HG03342 (cell line): Measurements from ENCODE around the gene ZNF841.
"Not testable (repeated sequence)": the region's sequence is repeated elsewhere in the genome, so short reads cannot be mapped to it uniquely, and the experiment has no call there.

Experiments used
- ATAC-seq: cut with Tn5 transposase; IDR thresholded peaks from one replicate; pipeline ENCODE4 v1.9.1; 2021; ENCODE audit warnings: mild to moderate bottlenecking, moderate library complexity; ENCODE audit not compliant: unreplicated experiment

Gene ZNF841

DNA sequence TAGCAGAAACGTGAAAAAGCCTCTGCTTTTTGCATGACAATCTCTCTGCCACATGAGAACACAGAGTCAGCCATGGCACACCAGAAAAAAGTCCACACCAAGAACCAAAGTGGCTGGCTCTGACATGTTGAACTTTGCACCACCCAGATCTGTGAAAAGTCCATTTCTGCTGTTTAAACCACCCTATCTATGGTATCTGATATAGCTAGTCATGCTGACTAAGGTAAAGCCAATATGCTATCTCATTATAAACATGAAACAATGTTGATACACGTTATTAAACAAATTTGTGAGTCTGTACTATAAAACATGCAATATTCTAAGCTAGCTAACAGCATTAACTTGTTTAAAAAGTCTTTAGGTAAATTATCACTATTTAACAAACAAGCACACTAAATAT is 25.9 kb downstream of the ZNF841 start:
- ATAC-seq = no peak

DNA sequence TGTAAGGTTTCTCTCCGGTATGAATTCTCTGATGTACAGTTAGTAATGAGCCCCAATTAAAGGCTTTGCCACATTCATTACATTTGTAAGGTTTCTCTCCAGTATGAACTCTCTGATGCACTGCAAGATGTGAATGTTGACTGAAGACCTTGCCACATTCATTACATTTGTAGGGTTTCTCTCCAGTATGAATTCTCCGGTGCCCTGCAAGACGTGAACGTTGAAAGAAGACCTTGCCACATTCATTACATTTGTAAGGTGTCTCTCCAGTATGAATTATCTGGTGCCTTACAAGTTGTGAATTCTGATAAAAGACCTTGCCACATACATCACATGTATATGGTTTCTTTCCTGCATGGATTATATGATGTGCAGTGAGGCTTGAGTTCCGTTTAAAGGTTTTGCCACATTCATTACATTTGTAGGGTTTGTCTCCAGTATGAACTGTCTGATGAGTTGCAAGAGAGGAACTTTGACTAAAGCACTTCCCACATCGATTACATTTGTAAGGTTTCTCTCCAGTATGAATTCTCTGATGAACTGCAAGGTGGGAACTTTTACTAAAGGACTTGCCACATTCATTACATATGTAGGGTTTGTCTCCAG is 29.2 kb downstream of the ZNF841 start:
- no peak for ATAC-seq

DNA sequence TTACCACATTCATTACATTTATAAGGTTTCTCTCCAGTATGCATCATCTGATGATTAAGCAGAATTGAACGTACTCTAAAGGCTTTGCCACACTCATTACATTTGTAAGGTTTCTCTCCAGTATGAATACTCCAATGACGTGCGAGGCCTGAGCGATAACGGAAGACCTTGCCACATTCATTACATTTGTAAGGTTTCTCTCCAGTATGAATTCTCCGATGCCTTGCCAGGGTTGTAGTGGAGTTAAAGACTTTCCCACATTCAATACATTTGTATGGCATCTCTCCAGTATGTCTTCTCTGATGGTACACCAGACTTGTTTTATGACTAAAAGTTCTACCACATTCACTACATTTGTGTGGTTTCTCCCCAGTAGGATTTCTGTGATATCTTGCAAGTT is 30.2 kb downstream of the ZNF841 start:
- ATAC-seq = no peak

DNA sequence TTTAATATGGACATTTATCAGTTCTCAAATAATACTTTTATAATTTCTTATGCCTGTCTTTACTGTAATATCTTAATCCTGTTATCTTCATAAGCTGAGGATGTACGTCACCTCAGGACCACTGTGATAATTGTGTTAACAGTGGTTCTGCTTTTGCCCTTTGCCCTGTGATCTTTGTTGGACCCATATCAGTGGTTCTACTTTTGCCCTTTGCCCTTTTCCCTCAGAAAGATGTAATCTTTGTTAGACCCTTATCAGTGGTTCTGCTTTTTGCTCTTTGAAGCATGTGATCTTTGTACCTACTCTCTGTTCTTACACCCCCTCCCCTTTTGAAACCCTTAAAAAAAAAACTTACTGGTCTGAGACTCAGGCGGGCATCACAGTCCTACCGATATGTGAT is 39.1 kb downstream of the ZNF841 start:
- ATAC-seq = not testable (repeated sequence)

DNA sequence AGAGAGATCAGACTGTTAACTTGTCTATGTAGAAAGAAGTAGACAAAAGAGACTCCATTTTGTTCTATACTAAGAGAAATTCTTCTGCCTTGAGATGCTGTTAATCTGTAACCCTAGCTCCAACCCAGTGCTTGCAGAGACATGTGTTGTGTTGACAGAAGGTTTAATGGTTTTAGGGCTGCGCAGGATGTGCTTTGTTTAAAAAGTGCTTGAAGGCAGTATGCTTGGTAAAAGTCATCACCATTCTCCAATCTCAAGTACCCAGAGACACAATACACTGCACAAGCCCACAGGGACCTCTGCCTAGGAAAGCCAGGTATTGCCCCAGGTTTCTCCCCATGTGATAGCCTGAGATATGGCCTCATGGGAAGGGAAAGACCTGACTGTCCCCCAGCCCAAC is 43.8 kb downstream of the ZNF841 start:
- not testable (repeated sequence) for ATAC-seq

DNA sequence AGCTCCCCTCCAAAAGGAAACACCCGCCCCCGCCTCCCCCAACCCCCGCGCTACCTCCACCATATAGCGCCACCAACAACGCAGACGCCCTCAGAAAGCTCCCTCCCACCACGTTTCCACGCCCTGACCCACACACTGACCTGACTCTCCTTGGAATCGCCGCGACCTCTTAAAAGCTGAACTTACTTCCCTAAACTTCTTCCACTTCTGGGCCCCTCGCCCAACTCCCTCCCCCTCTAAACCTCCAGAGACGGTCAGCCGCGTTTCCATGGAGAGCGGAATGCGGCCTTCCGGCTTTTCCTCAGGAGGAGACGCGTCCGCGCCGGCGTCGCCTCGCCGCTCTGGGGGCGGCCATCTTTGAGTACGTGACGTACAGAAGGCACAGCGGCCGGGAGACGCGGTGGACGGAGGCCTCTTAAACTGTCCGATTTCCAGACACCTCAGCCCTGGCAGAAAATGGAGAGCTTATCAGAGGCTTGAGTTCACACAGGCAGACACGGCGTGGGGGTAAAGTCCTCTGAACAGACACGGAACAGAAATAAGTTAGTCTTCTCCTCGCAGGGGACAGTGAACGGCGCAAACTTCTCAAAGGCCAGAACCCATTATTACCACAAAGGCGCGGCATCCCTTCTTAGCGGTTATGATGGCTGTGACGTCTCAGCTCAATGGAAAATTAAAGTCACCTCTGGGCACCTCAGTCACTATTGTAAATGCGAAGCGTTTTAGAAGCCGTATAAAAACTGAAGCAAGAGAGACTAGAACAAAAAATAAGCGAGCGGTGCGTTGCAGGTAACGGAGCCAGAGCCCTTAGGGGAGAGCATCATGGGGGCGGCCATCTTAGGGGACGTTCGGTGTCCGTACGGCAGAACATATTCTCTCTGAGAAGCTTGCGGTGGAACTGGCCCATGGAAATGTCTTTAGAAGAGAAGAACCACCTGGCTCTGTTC is 46.7 kb downstream of the ZNF841 start, which contains the start of gene ZNF432:
Gene ZNF432, minus strand, starts transcription at position 284 of the 947 bp plus-strand sequence. CDS start 1,970 bp downstream, outside the sequence.
- ATAC-seq = peak; percentile 90

DNA sequence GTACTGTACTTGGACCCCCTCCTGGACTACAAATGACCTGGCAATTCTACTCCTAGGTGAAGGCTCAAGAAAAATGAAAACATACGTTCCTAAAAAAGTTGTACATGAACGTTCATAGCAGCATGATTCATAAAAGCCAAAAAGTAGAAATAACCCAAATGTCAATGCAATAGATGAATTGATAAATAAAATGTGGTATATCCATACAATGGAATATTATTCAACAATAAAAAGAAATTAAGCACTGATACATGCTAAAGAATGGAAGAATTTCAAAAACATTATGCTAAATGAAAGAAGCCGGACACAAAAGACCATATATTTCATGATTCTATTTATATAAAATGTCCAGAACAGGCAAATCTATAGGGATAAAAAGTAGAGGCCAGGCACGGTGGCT is 56.4 kb downstream of the ZNF841 start:
- no peak for ATAC-seq

DNA sequence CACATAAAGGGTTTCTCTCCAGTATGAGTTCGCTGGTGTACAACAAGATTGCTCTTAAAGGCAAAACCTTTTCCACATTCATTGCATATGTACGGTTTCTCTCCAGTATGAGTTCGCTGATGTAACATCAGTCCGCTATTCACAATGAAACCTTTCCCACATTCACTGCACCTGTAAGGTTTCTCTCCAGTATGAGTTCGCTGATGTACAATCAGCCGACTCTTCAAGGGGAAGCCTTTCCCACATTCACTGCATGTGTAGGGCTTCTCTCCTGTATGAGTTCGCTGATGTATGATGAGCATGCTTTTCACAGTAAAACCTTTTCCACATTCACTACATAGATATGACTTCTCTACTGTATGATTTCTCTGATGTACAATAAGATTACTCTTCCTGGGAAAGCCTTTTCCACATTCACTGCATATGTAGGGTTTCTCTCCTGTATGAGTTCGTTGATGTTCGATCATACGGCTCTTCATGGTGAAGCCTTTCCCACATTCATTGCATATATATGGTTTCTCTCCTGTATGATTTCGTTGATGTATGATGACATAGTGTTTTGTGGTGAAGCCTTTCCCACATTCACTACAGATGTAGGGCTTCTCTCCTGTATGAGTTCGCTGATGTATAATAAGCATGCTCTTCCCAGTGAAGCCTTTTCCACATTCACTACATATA is 61.4 kb downstream of the ZNF841 start:
- ATAC-seq = no peak

DNA sequence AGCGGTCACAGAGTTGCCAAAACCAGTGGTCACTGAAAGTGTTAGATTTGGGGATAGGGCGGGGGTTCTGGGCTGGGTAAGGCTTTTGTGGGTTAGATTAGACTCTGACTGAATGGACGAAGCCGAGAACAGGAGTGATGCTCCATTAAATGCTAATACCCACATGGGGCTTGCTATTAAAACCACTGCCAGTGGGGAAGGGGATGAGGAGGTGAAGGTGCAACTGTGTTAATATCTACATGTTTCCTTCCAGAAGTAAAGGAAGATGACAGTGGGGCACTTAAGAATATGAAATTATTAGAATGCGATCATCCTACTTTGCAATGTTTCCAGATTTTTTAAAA is 66.8 kb downstream of the ZNF841 start:
- ATAC-seq = peak; percentile 22

DNA sequence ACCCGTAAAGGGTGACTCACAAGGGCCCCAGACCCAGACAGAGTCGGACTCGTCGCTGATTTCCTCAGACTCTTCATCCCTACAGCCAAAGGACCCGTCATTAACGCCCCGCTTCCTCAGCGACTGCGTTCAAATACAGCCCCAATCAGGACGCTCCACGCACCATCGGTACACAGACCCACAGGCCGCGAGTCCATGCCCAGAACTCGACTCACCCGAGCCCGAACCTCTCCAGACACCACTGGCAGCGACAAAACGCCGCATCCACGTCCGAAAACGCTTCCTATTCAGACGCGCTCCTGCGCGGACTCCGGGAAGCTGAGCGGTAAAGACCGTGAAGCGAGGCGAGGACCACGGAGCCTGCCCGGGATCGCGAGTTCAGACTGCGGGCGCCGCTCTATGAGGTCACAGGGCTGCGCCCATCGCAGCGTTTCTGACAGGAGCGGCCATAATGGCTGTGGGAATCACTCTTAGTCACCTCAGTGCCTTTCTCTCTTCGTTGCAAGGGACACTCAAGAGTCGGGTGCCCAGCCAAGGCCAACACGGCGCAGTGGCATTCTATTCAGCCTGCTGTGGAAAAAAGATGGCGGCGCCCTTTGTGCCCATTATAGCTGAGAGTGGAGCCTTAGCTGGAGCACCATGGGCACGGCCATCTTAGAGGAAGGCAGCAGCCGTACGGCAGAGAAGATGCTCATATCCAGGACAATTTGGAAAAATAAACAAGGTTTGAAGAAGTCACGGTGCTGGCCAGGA is 67.4 kb downstream of the ZNF841 start, which contains the start of gene ZNF614:
Gene ZNF614, minus strand, starts transcription at position 353 of the 753 bp plus-strand sequence. CDS start 2,634 bp downstream, outside the sequence.
- ATAC-seq = peak; percentile 78

DNA sequence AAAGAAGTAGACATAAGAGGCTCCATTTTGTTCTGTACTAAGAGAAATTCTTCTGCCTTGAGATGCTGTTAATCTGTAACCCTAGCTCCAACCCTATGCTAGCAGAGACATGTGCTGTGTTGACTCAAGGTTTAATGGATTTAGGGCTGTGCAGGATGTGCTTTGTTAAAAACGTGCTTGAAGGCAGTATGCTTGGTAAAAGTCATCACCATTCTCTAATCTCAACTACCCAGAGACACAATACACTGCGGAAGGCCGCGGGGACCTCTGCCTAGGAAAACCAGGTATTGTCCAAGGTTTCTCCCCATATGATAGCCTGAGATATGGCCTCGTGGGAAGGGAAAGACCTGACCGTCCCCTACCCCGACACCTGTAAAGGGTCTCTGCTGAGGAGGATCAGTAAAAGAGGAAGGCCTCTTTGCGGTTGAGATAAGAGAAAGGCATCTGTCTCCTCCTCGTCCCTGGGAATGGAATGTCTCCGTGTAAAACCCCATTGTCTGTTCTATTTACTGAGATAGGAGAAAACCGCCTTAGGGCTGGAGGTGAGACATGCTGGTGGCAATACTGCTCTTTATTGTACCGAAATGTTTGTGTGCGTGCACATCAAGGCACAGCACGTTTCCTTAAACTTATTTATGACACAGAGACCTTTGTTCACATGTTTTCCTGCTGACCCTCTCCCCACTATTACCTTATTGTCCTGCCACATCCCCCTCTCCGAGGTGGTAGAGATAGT is 69.1 kb downstream of the ZNF841 start:
- not testable (repeated sequence) for ATAC-seq

DNA sequence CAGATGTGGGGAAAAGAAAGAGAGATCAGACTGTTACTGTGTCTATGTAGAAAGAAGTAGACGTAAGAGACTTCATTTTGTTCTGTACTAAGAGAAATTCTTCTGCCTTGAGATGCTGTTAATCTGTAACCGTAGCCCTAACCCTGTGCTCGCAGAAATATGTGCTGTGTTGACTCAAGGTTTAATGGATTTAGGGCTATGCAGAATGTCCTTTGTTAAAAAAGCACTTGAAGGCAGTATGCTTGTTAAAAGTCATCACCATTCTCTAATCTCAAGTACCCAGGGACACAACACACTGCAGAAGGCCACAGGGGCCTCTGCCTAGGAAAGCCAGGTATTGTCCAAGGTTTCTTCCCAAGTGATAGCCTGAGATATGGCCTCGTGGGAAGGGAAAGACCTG is 71.1 kb downstream of the ZNF841 start:
- ATAC-seq = not testable (repeated sequence)

DNA sequence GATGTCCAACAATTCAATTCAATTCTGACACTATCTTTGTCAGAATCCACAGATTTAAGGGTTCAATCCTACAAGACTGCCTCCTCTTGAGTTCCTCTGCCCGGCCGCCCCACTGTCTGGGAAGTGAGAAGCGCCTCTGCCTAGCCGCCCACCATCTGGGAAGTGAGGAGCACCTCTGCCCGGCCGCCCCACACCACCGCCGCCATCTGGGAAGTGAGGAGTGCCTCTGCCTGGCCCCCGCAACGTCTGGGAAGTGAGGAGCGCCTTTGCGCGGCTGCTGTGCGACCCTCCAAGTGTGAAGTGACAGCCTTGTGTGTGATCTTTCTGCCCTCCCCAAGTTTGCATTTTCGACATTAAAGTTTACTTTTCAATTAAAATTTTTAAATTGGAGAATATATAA is 73.4 kb downstream of the ZNF841 start:
- ATAC-seq = no peak

DNA sequence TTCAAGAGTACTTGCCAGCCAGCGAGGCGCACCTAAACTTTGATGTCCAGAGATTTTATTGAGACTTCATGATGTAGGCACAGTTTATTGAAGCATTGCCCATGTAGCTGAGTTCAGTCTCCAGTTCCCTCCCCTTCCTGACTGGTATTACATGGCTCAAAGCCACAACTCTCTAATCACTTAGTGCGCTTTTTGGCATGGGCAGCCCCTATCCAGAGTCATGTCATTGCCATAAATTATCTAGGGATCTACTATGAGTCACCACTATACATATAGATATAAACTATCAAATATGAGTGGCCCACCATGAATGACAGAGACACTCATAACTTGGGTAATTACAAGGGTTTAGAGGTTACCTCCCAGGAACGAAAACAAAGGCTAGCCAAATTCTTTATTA is 75.1 kb downstream of the ZNF841 start:
- ATAC-seq = no peak
